Keratinocyte (primary cell): ENCODE measurements around the gene CCDC40. TPM values are rescaled to one million over a fixed set of nuclear protein-coding genes. Genes with fewer than 3 reads are reported as not detected.

ENCODE experiments used
- DNase-seq: peaks from one replicate; pipeline ENCODE4 v3.0.0-alpha.2; 2011; ENCODE audit warnings: low read depth, missing footprints, low spot score
- FAIRE-seq: peaks from 2 replicates; lab custom pipeline; 2011; peaks lifted over from hg19 to GRCh38; lab: Jason Lieb, UNC
- H2AFZ ChIP-seq: 2 replicates; pipeline ENCODE4 v1.6.0; 2012; ENCODE audit warnings: low read length, control low read depth, inconsistent platforms; ENCODE audit not compliant: control insufficient read depth
- H3K27ac ChIP-seq: 2 replicates; pipeline ENCODE4 v1.5.1; 2011; ENCODE audit warnings: low read length; ENCODE audit not compliant: control insufficient read depth, insufficient read depth
- H3K27me3 ChIP-seq: 3 replicates; pipeline ENCODE4 v1.6.0; 2011; ENCODE audit warnings: low read length; ENCODE audit not compliant: control insufficient read depth, insufficient read depth; ENCODE audit errors: extremely low read depth
- H3K36me3 ChIP-seq, 2 experiments: 2 replicates in 1 of 2; 3 replicates in 1 of 2; pipeline ENCODE4 v1.5.1; 2011; ENCODE audit warnings: low read length in 2 of 2, mild to moderate bottlenecking in 1 of 2; ENCODE audit not compliant: control insufficient read depth in 2 of 2, insufficient read depth in 2 of 2; ENCODE audit errors: extremely low read depth in 1 of 2
- H3K4me1 ChIP-seq: 3 replicates; pipeline ENCODE4 v1.5.1; 2011; ENCODE audit warnings: low read length; ENCODE audit not compliant: control insufficient read depth, insufficient read depth; ENCODE audit errors: extremely low read depth
- H3K4me2 ChIP-seq: 3 replicates; pipeline ENCODE4 v1.6.0; 2011; ENCODE audit warnings: low read depth, low read length; ENCODE audit not compliant: control insufficient read depth, insufficient read depth; ENCODE audit errors: extremely low read depth
- H3K4me3 ChIP-seq, 3 experiments: fragments of 200-600 bp in 1 of 3; sonication (generic) in 1 of 3; 2 replicates in 2 of 3; 3 replicates in 1 of 3; pipeline ENCODE4 v1.5.1; 2011 to 2016; ENCODE audit warnings: low read length in 3 of 3, mild to moderate bottlenecking in 3 of 3, control low read depth in 2 of 3, inconsistent platforms in 1 of 3, low read depth in 1 of 3, mixed read lengths in 1 of 3, mixed run types in 1 of 3, moderate library complexity in 1 of 3; ENCODE audit not compliant: control insufficient read depth in 2 of 3, insufficient read depth in 2 of 3; ENCODE audit errors: extremely low read depth in 1 of 3
- H3K79me2 ChIP-seq: 2 replicates; pipeline ENCODE4 v1.6.0; 2012; ENCODE audit warnings: low read length; ENCODE audit not compliant: control insufficient read depth, insufficient read depth
- H3K9ac ChIP-seq: 3 replicates; pipeline ENCODE4 v1.6.0; 2011; ENCODE audit warnings: low read length; ENCODE audit not compliant: control insufficient read depth, insufficient read depth; ENCODE audit errors: extremely low read depth
- H3K9me1 ChIP-seq: 3 replicates; pipeline ENCODE4 v1.6.0; 2011; ENCODE audit warnings: low read length; ENCODE audit not compliant: control insufficient read depth, insufficient read depth; ENCODE audit errors: extremely low read depth
- H3K9me3 ChIP-seq: 2 replicates; pipeline ENCODE4 v1.5.1; 2012; ENCODE audit warnings: low read depth, low read length; ENCODE audit not compliant: control insufficient read depth
- H4K20me1 ChIP-seq: 3 replicates; pipeline ENCODE4 v1.6.0; 2011; ENCODE audit warnings: low read length; ENCODE audit not compliant: control insufficient read depth, insufficient read depth; ENCODE audit errors: extremely low read depth
- CTCF ChIP-seq, 3 experiments: IDR thresholded peaks in 1 of 3; conservative IDR thresholded peaks in 1 of 3; optimal IDR thresholded peaks in 1 of 3; 2 replicates in 2 of 3; 3 replicates in 1 of 3; pipeline versions ENCODE3 to v1.5.1; 2011; ENCODE audit warnings: low read length in 3 of 3, mild to moderate bottlenecking in 3 of 3, moderate library complexity in 2 of 3, control low read depth in 1 of 3, inconsistent platforms in 1 of 3; ENCODE audit not compliant: insufficient read depth in 2 of 3; ENCODE audit errors: extremely low read depth in 1 of 3
- EZH2 ChIP-seq: IDR thresholded peaks from one replicate; pipeline ENCODE4 v1.6.1; 2012; ENCODE audit warnings: inconsistent platforms, mild to moderate bottlenecking, low read length, moderate library complexity
- dilution Hi-C: fragments of 300-500 bp; cut with MboI; formaldehyde crosslinking; loops from one replicate; pipeline ENCODE4 v1.7.0; 2020; ENCODE audit warnings: low sequenced_read_pairs; ENCODE audit not compliant: extremely low pct_ligation_motif_present
- polyA plus RNA-seq, 5 experiments: library from polyadenylated mRNA; depleted of rRNA in 3 of 5; stranded (reverse) in 3 of 5; stranded (forward) in 1 of 5; unstranded in 1 of 5; fragments of >200 nt; gene quantifications; 1 replicate in 1 of 5; 2 replicates in 3 of 5; 3 replicates in 1 of 5; pipeline versions ENCODE4 v1.2.1 to v1.2.3, GENCODE V29; 2011 to 2012; ENCODE audit warnings: missing spikeins in 2 of 5, low read depth in 1 of 5, low replicate concordance in 1 of 5

The CCDC40 gene
- polyA plus RNA-seq, 1 donor (not counting 4 experiments of a cell fraction or from before 2014, with no cell fraction given) = 2.4 TPM

DNA sequence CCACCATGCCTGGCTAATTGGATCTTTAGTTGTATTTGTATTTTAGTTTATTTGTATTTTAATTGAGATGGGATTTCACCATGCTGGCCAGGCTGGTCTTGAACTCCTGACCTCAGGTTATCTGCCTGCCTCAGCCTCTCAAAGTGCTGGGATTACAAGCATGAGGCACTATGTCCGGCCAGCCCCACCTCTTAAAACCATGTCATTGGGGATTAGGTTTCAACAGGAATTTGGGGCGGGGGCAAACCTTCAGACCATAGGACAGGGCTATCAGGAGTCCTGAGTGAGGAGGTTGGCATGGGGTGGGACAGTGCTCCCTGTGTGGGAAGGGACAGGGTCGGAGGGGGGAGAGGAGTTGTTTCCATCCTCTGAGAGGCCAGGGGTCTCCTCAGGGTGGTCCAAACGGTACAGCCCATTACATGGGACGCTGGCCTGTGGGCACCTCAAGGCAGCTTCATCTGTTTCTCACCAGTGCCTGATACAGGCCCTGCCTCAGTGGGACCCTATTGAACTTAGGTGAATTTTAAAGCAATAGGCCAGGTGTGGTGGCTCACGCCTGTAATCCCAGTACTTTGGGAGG is 86.6 kb downstream of the CCDC40 start:
- no peaks in the 10 kb centered on the region for H4K20me1 ChIP-seq
- no peak overlapping the region for H3K4me3 ChIP-seq
- no peaks in the 10 kb centered on the region for H3K9me1 ChIP-seq
- H3K9me3 ChIP-seq = no peaks in the 10 kb centered on the region
- peaks cover 8% of the 10 kb centered on the region for H3K4me1 ChIP-seq
- no peak overlapping the region for H2AFZ ChIP-seq
- H3K27ac ChIP-seq = no peak overlapping the region
- dilution Hi-C loops = no loop called here
- no peaks in the 10 kb centered on the region for H3K27me3 ChIP-seq
- H3K9ac ChIP-seq = no peak overlapping the region
- no peaks in the 10 kb centered on the region for H3K79me2 ChIP-seq
- no peaks in the 10 kb centered on the region for H3K36me3 ChIP-seq
- TF ChIP-seq EZH2 = no peak
- no peak for TF ChIP-seq CTCF (optimal IDR thresholded peaks at IDR 0.05 in 1 of 3, IDR thresholded peaks at IDR 0.05 in 1 of 3, conservative IDR thresholded peaks at IDR 0.05 in 1 of 3; ENCODE audit: extremely low read depth in 1 of 3, insufficient read depth in 2 of 3, low read length in 3 of 3)
- DNase-seq (no peak), FAIRE-seq (no peak)
- H3K4me2 ChIP-seq = no peak overlapping the region

- H3K79me2 ChIP-seq = no peaks in the 10 kb centered on the region
- H3K9me1 ChIP-seq = no peaks in the 10 kb centered on the region
- no peak overlapping the region for H3K4me2 ChIP-seq
- peak overlapping the region; percentile 49 for H3K27ac ChIP-seq
- H3K4me1 ChIP-seq = peaks cover 9% of the 10 kb centered on the region
- FAIRE-seq (no peak), DNase-seq (no peak)
- no peaks in the 10 kb centered on the region for H3K9me3 ChIP-seq
- H3K27me3 ChIP-seq = no peaks in the 10 kb centered on the region
- no peak overlapping the region for H3K4me3 ChIP-seq
- dilution Hi-C loops = no loop called here
- H3K36me3 ChIP-seq = no peaks in the 10 kb centered on the region
- TF ChIP-seq EZH2 (no peak), CTCF (optimal IDR thresholded peaks at IDR 0.05 in 1 of 3, IDR thresholded peaks at IDR 0.05 in 1 of 3, conservative IDR thresholded peaks at IDR 0.05 in 1 of 3; ENCODE audit: extremely low read depth in 1 of 3, insufficient read depth in 2 of 3, low read length in 3 of 3) (no peak)
- H3K9ac ChIP-seq = no peak overlapping the region
- no peaks in the 10 kb centered on the region for H4K20me1 ChIP-seq
- no peak overlapping the region for H2AFZ ChIP-seq
These were observed 87.3 kb downstream of the CCDC40 start for GRCh38 chr17:80123791-80124190.
